D341Med (cell line): ENCODE data around the gene CACNA1C.

Experiments
- DNase-seq: peaks from one replicate; pipeline ENCODE4 v3.0.0; 2012; ENCODE audit warnings: low spot score

Gene CACNA1C

DNA sequence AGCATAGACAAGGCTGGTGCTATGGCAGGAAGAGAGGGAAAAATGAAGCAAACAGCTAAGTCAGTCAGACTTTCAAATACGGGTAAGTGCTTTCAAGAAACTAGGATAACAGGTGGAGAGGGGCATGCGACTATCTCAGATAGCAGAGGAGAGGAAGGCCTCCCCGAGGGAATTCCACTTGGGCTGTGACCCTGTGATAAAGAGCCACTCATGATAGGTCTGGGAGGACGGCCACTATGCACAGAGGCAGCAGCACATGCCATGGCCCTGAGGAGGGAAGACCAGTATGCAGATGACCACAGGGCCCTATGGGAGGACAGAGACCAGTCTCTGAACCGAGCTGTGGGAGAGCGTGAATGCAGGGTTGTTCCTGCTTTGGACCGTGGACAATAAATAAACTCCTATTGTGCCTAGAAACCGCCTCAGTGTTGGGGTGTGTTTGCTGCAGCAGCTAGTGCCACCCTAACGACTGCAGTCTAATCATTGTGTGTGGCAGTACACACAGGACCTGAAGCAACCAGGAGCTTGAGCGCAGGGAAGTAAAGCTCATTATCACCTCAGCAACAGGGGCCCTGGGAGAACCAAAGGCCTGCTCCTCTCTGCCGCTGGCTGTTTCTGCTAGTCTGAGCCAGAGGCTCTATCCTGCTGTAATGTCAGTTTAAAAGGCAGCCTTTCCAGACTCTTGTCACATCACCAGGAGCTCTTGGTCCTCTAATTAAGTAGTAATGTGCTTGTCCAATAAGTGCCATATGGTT lies 119.1 kb downstream of the CACNA1C start:
- peak; percentile 89 for DNase-seq

DNA sequence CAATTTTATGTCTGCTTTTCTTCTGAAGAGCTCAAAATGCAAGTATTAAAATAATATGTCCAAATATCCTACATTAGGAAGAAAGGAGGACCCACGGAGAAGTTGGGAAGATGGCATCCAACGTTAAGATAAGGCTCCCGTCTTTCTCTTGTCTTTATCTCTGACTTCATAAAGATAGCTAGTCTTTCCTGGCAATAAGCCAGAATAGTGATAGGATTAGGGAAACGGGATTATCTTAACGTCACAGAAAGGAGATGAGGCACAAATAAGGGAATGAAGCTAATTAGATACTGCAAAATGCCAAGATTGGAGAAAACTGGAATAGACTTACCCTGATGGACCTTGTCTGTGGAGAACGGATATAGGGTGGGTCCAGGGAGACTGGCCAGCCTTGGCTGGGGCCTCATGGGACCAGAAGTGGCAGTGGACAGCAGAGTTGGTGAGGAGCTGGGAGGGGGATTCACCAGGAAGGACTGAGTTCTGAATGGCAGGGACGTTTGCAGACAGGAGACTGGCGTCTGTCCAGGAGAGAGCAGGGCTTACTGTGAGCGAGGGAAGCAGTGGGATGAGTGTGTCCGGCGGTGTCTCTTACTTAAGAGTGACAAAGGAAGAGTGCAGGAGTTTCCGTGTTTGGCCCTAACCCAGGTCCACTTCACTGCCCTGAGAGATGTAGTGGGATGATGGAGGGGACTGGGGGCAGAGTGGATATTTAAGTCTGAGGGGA lies 119.9 kb downstream of the CACNA1C start:
- peak; percentile 68 for DNase-seq

DNA sequence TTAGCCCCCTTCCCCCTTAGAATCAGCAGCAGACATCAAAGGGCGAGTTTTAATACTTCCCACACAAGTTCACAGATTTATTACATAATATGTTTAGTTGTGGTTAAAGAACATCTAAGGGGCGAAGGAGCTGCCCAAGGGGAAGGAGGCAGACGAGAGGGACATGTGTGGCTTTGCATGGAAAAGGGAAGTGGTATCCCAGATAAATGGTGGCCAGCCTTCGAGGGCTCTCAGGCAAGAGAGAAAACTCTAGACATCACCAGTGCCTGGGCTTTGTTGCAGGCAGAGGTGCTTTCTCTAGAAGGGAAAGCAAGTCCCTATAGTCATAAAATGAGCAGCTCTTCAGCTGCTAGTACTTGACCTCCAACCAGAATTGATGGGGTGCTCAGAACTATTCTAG lies 121.2 kb downstream of the CACNA1C start:
- no peak for DNase-seq

DNA sequence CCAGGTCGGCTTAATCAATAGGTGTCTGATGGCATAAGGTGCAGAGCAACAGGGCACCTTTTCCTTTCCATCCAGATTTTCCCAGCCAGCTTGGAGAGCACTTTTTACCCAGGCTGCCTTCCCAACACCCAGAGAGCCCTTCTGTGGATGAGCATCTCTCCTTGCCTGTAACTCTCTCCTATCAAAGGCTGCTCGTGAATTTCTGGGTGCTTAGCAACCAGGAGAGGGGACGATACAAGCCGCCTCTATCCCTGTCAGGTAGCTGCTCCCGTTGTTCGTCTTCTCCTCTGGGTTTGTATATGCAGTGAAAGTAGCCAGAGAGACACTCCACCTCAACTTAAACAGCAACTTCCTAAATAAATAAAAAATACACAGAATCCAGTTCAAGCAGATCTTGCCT lies 124.2 kb downstream of the CACNA1C start:
- no peak for DNase-seq

DNA sequence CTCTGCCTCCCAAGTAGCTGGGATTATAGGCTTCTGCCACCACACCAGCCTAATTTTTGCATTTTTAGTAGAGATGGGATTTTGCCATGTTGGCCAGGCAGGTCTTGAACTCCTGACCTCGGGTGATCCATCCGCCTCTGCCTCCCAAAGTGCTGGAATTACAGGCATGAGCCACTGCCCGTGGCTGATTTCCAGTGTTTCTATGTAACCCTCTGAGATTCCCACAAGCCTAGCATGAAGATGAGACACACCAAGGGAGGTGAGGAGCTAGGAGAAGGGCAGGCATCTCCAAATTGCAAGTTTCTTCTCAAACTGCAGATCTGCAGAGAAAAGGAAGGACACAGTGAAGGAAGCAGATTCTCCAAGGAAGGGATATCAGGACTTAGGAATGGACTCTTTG lies 125.0 kb downstream of the CACNA1C start:
- no peak for DNase-seq

DNA sequence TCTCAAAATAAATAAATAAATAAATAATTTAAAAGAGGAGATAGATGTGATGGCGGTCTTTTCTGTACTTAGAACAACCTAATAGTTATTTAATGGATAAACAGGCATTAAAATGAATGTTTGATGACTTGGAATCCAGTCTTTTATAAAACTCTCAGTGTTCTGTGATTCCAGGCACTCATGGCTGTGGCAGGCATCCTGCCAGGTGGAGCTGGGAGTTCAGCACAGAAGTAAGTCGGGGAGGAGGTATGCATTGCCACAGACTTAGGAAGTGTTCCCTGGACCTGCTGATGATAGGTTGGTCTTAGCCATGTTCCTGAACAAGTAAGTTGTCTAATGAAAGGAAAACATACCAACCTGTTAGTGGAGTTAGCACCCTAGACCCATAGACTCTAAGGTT lies 126.3 kb downstream of the CACNA1C start:
- DNase-seq, result no peak

DNA sequence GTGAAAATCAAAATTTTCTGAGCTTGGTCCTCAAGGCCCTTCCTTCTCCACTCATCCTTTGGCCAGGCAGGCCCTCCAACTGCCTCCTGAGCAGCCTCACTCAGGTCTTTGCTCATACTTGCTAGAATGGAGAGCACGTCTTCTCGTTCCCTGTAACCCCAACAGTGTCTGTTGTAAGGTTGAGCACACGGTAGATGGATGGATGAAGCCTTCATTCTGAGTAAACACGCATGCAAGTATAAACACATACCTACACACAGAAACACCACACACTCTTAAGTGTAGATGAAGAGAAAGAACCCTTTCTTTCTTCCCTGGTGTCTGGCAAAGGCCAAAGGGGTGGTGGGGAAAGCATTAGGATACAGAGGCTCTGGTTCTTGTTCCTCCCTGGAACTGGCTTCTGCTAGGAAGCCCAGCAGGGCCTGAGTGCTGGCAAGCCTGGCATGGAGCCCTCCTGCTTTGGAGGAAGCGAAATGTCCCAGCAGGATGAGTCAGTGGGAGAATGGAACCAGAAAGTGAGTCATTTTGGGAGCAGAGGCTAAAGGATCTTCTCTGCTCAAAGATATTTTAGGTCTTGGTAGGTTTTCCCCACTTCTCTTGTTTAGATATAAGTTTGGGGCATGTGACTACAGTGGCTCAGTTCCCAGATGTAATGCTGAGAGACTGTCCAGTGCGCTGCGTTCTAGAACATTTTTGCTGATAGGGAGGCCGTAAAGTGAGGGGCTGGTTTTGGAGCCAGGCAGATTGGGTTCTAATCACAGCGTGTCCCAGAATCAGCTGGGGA lies 127.4 kb downstream of the CACNA1C start:
- no peak for DNase-seq

DNA sequence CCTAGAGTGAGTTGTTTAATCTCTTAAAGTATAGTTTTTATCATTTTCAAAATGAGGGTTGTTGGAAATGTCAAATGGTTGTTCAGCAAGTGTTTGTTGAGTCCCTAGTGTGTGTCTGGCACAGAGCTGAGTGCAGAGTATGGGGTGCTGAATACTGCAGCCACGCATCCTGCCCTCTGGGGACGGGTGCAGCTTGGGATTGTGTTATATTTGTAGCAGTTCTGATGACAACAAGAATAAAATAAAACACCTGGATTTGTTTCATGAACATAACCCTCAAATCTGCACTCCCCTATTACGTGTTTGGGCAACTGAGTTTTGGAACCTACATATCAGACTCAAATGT lies 127.9 kb downstream of the CACNA1C start:
- no peak for DNase-seq

DNA sequence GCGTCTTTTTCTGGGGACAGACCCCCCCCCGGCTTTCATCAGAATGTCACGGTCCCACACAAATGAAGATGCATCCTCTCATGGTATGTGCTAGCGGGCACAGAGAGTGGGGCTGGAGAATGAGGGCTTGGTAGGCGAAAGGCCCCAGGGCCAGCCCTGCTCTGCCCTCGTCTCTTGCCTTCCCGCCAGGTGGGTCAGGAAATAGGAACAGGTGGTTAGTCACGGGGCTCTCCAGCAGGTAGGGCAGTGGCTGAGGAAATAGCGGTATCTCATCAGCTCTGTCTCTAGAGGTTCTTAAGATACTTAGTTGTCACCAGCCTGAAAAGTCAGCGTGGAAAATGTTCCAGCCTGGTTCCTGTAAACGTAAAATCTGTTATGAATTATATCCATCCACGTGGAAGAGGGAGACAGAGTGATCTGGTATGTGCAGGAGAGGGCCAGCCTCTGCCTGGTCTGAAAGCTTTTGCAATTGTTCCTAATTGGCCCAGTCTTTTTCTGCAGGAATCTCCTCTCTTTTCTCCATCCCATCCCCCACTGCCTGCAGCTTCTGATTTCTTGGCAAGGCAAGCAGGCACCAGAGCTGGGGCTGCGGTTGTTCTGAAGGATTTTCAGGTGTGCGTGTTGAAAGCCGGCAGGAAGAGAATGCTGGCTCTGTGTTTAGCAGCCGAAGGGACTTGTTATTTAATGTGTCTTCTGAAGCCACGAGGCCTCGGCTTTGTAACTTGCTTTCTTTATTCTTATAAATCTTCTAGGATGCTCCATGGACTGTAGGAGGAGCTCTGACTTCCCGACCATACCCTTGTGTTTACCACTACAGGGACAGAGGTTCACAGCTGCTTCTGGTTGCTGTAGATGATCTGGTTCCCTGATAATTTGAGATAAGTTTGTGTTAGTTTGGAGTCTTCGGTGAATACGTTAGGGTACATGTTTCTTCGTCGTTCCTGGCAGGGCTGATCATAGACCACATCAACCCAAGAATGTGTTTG lies 131.1 kb downstream of the CACNA1C start:
- no peak for DNase-seq

DNA sequence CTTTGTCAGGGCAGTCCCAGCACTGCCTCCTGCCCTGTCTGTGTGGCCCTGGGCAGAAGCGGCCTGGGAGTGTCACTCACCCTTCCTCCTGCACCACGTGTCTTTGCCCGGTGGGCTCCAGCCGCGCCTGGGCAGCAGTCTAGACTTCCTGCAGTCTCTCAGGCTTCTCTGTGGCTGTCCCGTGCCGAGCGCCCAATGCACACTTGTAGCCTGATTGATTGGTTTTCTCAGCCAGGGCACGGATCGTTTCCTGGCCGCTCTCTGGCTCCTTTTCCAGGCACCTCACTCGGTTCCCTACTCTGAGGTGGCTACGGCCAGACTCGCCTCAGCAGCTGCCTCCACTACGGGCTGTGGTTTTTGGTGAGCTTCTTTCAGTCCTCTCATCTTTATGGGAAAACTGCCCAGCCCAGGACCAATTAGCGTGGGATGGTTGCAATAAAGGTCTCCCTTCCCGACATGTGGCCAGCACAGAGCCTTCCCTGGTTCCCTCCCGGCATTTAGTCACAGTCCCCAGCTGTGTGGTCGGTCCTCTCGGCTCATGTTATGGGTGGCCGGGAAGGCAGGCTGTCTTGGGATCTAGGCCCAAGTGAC lies 133.1 kb downstream of the CACNA1C start:
- DNase-seq, result no peak

DNA sequence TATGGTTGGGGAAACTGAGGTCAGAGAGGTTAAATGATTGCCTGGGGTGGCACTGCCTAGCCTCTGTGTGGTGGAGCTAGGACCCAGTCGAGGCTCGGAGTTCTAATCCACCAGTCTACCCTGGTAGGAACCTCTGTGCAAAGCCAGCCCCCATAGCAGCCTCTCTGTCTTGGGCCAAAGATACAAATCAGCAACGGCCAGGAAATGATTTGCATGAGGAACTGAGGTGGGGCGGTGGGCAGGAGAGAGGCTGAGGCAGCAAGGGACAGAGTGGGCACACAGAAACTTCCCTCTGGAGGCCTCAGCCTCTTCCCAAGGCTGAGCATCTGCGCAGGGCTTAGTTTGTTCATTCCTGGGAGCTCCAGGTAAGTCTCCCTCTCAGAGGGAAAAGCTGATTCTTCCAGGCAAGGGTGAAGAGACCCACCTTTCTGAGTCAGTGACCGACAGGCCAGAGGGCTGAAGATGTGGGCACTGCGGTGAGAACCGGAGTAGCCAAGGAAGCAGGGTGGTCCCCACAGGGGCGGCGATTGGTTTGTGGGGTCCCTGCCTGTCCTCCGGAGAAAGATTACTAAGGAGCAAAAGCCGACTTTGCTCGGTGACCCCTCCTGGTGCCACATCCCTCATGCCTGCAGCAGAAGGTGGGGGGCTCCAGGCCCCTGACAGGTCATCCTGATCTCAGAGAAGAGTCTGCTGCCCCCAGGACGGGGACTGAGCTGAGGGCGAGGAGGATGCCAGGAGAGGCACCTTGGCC lies 134.6 kb downstream of the CACNA1C start:
- no peak for DNase-seq

DNA sequence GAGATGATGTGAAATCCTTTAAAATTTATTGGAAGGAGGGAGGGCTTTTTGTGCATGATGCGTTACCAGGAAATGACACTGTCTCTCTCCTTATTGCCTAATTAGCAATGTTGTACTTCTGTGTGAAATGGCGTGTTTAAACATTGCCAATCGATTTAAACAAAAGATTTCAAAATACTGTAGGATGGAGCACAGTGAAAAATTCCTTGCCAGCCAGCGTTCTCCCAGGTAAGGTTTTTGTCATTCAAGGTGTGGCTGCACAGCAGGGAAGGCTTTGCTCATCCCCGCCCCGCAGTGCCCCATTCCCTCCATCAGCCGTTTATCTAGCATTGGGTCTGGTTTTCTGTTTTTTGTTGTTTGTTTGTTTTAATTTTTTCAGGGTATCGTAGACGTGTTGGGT lies 137.3 kb downstream of the CACNA1C start:
- DNase-seq, result no peak

DNA sequence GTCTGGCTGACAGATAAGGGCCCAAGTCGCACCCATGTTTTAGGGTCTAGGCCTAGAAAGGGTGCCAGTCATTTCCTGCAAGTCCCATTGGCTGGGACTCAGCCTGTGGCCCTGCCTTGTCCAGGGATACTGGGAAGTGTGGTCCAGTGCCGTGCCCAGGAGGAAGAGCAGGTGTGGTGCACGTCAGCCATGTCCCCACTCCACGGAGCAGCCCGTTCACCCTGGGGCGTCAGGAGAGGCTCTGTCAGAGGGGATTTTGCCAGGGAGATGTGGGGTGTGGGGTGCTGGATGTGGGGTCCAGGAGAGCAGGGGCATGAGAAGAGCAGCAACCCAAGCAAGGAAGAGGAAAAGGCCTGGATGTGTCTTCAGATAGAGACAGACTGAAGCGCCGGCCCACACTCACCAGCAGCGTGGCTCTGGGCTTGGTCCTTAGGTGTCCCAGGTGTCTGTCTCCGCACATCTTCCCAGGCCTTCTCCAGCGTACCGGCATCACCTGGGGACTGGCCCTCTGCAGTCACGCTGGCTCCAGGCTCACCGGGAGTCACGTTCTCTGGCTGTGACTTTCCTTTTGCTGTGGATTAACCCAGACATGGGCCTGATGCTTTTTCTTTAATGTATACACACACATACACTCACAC lies 138.2 kb downstream of the CACNA1C start:
- DNase-seq, result no peak

DNA sequence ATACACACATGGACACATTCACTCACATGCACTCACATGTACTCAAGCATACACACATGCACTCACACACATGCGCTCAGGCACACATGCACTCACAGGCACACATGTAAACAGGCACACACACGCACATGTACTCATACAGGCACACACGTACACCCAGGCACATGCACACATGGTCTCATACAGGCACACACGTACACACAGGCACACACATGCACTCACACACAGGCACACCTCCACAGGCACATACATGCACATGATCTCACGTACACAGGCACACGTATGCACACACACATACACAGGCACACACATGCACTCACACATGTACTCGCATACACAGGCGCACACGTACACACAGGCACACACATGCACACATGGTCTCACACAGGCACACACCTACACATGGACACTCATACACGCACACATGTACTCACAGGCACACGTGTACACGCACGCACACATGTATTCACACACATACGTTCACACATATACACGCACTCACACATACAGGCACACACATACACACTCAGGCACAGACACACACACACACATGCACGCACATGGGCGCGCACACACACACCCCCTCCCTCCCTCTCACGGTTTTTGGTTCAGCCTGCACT lies 138.9 kb downstream of the CACNA1C start:
- DNase-seq, result no peak

DNA sequence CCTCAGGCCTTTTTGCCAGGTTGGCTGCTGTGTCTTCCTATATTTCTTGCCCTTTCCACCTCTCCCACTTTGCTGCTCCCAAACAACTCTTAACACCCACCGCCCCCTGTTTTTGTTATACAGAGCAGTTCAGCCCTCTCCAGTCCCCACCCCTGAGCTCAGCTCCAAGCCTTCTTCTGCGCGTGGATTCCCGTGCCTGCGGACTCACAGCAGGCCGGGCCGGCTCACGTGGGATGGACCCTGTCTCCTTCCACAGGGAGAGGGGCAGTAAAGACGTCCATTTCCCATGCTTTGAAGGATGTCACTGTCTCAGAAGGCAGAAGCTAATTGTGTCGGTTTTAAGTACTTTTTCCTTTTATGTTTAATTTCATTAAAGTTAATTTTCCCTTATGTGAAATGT lies 139.4 kb downstream of the CACNA1C start:
- DNase-seq, result no peak

DNA sequence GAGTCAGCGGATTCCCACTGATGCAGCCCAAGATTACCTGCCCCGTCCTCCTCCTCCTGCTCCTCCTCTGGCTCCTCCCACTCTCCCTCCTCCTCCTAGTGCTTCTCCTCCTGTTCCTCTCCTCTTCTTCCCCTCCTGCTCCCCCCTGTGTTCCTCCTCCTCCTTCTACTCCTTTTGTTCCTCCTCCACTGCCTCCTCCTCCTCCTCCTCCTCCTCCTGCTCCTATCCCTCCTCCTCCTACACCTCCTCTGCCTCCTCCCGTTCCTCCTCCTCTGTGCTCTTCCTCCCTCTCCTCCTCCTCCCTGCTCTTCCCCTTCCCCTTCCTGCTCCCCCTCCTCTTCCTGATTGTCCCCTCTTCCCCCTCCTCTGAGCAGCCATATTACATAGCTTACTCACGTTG lies 141.3 kb downstream of the CACNA1C start:
- no peak for DNase-seq

DNA sequence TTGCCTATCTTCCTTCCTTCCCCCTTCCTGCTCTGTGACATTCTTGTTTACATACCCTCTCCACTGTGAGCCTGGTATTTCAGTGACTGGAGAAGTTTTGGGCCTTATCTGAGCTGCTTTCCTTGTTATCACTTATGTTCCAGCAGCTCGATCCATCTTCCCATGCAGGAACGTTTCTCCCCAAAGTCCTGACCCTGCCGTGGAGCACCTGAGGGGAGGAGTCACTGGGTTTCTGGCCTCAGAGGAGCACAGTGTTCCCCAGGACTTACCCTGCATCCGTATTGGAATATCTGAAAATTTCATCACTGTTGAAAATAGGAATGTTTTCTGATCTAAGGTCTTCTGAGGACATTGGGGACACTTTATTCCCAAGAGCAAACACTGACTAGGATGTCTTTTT lies 141.8 kb downstream of the CACNA1C start:
- no peak for DNase-seq

DNA sequence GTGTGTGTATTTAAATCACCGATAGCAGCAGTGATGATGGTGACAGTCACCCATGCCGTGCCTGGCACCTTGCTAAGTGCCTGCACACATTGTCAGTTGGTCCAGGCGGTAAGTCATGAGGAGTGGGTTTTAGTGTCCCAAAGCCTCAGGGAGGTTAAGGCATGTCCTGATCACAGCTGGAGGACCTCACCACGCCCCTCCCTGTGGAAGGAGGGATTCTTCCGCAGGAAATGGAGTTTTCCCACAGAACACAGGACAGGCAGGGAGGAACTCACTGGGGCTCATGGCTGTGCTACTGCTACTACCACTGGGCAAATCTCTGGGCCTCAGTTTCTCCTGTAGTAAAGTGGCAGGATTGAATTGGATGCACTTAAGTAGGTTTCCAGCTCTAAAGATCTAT lies 142.3 kb downstream of the CACNA1C start:
- DNase-seq, result no peak

DNA sequence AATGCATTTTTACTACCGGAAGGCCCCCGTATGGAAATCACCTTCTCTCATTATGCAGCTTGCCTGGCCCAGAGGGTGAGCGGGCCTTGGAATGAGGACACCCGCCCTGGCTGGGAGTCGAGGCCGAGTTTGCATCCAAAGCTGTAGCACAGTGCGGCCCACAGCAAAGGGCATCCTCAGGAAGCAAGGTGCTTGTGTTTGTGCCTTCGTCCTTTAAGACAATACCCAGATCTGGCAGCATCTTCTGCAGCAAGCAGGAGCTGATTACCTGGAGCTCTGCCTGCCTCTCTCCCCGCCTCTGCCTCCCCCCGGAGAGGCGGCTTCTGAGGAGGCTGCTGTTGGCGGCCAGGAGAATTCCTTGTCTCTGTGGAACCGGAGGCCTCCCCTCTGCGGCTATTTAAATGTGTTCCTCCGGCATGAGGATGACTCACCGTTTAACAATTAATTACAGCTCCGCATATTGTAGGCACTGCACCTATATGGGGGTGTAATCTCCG lies 145.3 kb downstream of the CACNA1C start:
- DNase-seq, result no peak

DNA sequence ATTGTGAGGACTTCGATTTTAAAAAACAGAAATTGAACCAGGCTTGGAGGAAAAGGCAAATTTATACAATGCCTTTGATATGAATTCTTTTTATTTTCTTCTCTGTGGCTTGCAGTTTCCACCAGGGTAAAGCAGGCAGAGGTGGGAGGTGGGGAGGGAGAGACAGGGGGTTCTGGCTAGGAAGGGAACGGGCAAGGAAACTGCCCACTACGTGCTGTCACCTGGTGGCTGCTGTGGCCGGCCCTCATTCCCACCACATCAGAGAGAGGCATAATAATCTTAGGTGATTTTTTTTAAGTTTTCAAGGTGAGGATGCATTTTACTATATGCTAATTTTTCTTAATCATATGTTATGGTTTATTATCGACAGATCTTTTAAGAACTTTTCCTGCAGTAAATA lies 145.8 kb downstream of the CACNA1C start:
- DNase-seq, result no peak
